ENCODE data around the gene MSH5.

DNA sequence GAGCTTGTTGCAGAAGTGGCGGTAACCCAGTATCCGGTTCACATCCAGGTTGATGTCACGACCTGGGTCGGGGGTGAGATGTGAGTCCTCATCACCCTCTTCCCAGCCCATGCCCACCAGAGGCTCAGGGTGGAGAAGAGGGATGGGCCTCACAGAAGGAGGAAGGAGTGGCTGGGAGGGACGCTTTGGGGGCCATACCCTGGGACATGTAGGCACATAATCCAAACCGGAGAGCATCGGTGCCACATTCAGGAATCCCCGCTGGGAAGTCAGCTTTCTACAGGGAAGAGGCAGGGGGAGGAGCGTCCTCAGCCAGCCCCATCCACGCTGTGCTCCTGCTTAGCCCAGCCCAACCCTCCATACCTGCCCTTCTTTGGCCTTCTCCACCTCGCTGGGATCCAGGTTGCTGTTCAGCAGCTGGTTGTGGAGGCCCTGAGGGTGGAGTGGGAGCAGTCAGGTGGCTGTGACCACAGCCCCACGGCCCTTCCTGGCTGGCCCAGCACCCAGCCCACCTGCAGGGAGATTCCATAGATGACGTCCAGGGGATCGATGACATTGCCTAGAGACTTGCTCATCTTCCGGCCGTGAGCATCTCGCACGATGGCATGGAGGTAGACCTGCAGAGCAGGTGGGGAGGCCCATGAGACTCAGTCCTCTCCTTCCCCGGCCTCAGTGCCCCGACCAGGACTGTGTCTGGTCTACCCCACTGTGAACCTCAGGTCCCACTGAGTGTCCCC is 40.9 kb downstream of the MSH5 start:
- TF ChIP-seq, protein P1, sequence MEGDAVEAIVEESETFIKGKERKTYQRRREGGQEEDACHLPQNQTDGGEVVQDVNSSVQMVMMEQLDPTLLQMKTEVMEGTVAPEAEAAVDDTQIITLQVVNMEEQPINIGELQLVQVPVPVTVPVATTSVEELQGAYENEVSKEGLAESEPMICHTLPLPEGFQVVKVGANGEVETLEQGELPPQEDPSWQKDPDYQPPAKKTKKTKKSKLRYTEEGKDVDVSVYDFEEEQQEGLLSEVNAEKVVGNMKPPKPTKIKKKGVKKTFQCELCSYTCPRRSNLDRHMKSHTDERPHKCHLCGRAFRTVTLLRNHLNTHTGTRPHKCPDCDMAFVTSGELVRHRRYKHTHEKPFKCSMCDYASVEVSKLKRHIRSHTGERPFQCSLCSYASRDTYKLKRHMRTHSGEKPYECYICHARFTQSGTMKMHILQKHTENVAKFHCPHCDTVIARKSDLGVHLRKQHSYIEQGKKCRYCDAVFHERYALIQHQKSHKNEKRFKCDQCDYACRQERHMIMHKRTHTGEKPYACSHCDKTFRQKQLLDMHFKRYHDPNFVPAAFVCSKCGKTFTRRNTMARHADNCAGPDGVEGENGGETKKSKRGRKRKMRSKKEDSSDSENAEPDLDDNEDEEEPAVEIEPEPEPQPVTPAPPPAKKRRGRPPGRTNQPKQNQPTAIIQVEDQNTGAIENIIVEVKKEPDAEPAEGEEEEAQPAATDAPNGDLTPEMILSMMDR (conservative IDR thresholded peaks at IDR 0.05; ENCODE audit: low read depth in 2 of 2), result no peak
- no peak for TF ChIP-seq EZH2 (IDR thresholded peaks at IDR 0.05; ENCODE audit: low read depth, unreplicated experiment)
- no peak for TF ChIP-seq ZNF114 (CRISPR knock-in tag; IDR thresholded peaks at IDR 0.05)
- TF ChIP-seq, protein P2, sequence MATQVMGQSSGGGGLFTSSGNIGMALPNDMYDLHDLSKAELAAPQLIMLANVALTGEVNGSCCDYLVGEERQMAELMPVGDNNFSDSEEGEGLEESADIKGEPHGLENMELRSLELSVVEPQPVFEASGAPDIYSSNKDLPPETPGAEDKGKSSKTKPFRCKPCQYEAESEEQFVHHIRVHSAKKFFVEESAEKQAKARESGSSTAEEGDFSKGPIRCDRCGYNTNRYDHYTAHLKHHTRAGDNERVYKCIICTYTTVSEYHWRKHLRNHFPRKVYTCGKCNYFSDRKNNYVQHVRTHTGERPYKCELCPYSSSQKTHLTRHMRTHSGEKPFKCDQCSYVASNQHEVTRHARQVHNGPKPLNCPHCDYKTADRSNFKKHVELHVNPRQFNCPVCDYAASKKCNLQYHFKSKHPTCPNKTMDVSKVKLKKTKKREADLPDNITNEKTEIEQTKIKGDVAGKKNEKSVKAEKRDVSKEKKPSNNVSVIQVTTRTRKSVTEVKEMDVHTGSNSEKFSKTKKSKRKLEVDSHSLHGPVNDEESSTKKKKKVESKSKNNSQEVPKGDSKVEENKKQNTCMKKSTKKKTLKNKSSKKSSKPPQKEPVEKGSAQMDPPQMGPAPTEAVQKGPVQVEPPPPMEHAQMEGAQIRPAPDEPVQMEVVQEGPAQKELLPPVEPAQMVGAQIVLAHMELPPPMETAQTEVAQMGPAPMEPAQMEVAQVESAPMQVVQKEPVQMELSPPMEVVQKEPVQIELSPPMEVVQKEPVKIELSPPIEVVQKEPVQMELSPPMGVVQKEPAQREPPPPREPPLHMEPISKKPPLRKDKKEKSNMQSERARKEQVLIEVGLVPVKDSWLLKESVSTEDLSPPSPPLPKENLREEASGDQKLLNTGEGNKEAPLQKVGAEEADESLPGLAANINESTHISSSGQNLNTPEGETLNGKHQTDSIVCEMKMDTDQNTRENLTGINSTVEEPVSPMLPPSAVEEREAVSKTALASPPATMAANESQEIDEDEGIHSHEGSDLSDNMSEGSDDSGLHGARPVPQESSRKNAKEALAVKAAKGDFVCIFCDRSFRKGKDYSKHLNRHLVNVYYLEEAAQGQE (IDR thresholded peaks at IDR 0.05; ENCODE audit: unreplicated experiment), result no peak
- no peak for TF ChIP-seq POLR2AphosphoS5 (IDR thresholded peaks at IDR 0.05; ENCODE audit: low read depth)
- no peak for TF ChIP-seq JUNB (IDR thresholded peaks at IDR 0.05; ENCODE audit: unreplicated experiment)
- TF ChIP-seq CREB1 (CRISPR knock-in tag; IDR thresholded peaks at IDR 0.05; ENCODE audit: low read depth), result no peak
- no peak for TF ChIP-seq EZH2phosphoT487 (IDR thresholded peaks at IDR 0.05; ENCODE audit: unreplicated experiment)
- no peak for TF ChIP-seq STAT1 (IDR thresholded peaks at IDR 0.05; ENCODE audit: unreplicated experiment)
